Measurements from ENCODE around the gene CNR2. TPM values are rescaled to one million over a fixed set of nuclear protein-coding genes. Genes with fewer than 3 reads are reported as not detected.

The CNR2 gene
- polyA plus RNA-seq, 1 of the 3 experiments (the other 2 are of a cell fraction), result not detected

- Histone ChIP-seq H3K27me3 (ENCODE audit: insufficient read depth) (no peaks in the 10 kb centered on the region), H3K4me1 (ENCODE audit: control insufficient read depth in 1 of 2, insufficient read depth in 2 of 2, low read depth in 1 of 2, low read length in 1 of 2) (peaks cover 2 to 8% of the 10 kb centered on the region in 2 experiments; a peak in 2 of 4 replicates), H3K36me3 (replicated peaks in 1 of 2; ENCODE audit: control insufficient read depth in 1 of 2, insufficient read depth in 2 of 2, low read length in 1 of 2) (no peaks in the 10 kb centered on the region), H3K79me2 (ENCODE audit: insufficient read depth) (peaks cover 17% of the 10 kb centered on the region; the same call in 1 of the 2 replicates), H4K20me1 (ENCODE audit: insufficient read depth) (no peaks in the 10 kb centered on the region), H3K9ac (peak overlapping the region; percentile 97; the same call in 1 of the 2 replicates), H3K4me3 (ENCODE audit: low read depth in 2 of 2, low read length in 1 of 2) (peak overlapping the region; percentile 84 to 95; a peak in 3 of 4 replicates), H2AFZ (ENCODE audit: low read depth) (peak overlapping the region; percentile 92), H3K27ac (ENCODE audit: low read depth in 2 of 2, low read length in 1 of 2) (peak overlapping the region in 1 of 2 experiments; percentile 82; a peak in 1 of 4 replicates), H3F3A (replicated peaks; ENCODE audit: insufficient read depth) (no peaks in the 10 kb centered on the region), H3K9me3 (no peaks in the 10 kb centered on the region), H3K4me2 (peak overlapping the region; percentile 90; the same call in 1 of the 2 replicates), H3K9me2 (no peaks in the 10 kb centered on the region)
- DNase-seq, result no peak
- CTCF ChIA-PET, result interaction anchor here (1.3 to 3.1 kb wide), 4 partner anchors 10 to 91 kb away, joined by 3 to 17 read pairs (median 6); no protein-coding TSS in a partner anchor
- POLR2A ChIA-PET, result interaction anchor here (0.6 to 1.6 kb wide), 10 partner anchors 10 to 83 kb away, joined by 3 to 7 read pairs (median 4); partner anchors contain the start of genes ELOA, GALE and PITHD1
- 65% methylated on average over 24 of the region's 24 CpGs for WGBS (ENCODE audit: low lambda C conversion rate)
- TF ChIP-seq FOSL2 (IDR thresholded peaks at IDR 0.05; ENCODE audit: borderline replicate concordance, low read depth) (no peak), SMC3 (IDR thresholded peaks at IDR 0.05; ENCODE audit: low read depth, low read length) (no peak), MEF2A (IDR thresholded peaks at IDR 0.05; ENCODE audit: borderline replicate concordance, low read depth) (no peak), GABPA (IDR thresholded peaks at IDR 0.05; ENCODE audit: low read depth) (no peak), TEAD4 (IDR thresholded peaks at IDR 0.05; ENCODE audit: borderline replicate concordance, insufficient read depth) (no peak), TCF12 (IDR thresholded peaks at IDR 0.05) (no peak), CHD2 (IDR thresholded peaks at IDR 0.05; ENCODE audit: low read length, partially characterized antibody) (no peak), EP300 (IDR thresholded peaks at IDR 0.05; ENCODE audit: borderline replicate concordance in 1 of 2, low read depth in 1 of 2, low read length in 1 of 2) (no peak), JUND (IDR thresholded peaks at IDR 0.05) (no peak), REST (IDR thresholded peaks at IDR 0.05; ENCODE audit: low read depth, low read length) (no peak), MAX (IDR thresholded peaks at IDR 0.05; ENCODE audit: low read depth) (no peak)
These were observed 87.2 kb downstream of the CNR2 start for GRCh38 chr1:23825762-23826522.
